ENCODE measurements around the gene TYK2. TPM values are rescaled to one million over a fixed set of nuclear protein-coding genes. Genes with fewer than 3 reads are reported as not detected.

Gene TYK2
- total and polyA plus RNA-seq, 9 of the 15 experiments (the other 6 are each of a cell fraction or from before 2014, with no cell fraction given): 15.0 to 182 (median 85.9) TPM

DNA sequence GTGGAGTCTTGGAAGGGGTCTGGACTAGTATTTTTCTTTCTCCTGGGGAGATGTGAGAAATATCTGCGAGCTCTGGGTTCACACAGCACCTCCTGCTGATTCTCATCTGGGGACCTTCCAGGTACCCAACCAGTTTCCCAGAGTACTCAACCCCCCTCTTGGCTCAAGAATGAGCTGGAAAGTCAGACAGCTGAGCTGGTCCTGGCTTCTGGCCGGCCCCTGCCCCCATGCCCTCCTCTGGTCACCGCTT, 37.8 kb upstream of the TYK2 start:
- Histone ChIP-seq H4K20me1 (replicated peaks; ENCODE audit: control insufficient read depth, insufficient read depth, low read length) (peaks cover 13% of the 10 kb centered on the region), H3K4me1 (replicated peaks in 1 of 2; ENCODE audit: control insufficient read depth in 2 of 2, insufficient read depth in 2 of 2, low read length in 2 of 2) (peaks cover 33 to 68% of the 10 kb centered on the region in 2 experiments; a peak in 4 of 5 replicates), H2AFZ (ENCODE audit: low read depth, low read length) (peak overlapping the region; percentile 80; the same call in 1 of the 2 replicates), H3K9me1 (ENCODE audit: control insufficient read depth, insufficient read depth, low read length) (no peaks in the 10 kb centered on the region), H3K4me2 (ENCODE audit: insufficient read depth, low read length) (peak overlapping the region; percentile 73), H3K27me3 (ENCODE audit: control insufficient read depth in 2 of 2, insufficient read depth in 2 of 2, low read length in 2 of 2) (no peaks in the 10 kb centered on the region), H3K27ac (ENCODE audit: extremely low read depth, low read depth, low read length) (peak overlapping the region; percentile 95), H3K9ac (ENCODE audit: insufficient read depth in 1 of 2, low read depth in 2 of 2, low read length in 2 of 2) (peak overlapping the region; percentile 66 to 92), H3K9me3 (replicated peaks; ENCODE audit: control insufficient read depth, insufficient read depth, low read depth, low read length) (peaks cover 4% of the 10 kb centered on the region), H3K36me3 (ENCODE audit: control insufficient read depth, insufficient read depth, low read length) (no peaks in the 10 kb centered on the region; the same call in 2 of the 3 replicates), H3K4me3 (peak overlapping the region; percentile 75), H3K79me2 (ENCODE audit: control insufficient read depth, insufficient read depth, low read length) (peaks cover 55% of the 10 kb centered on the region)
- ATAC-seq: no peak
- 5% methylated on average over 3 of the region's 3 CpGs for WGBS (ENCODE audit: insufficient coverage, low coverage, missing lambda C conversion rate)
- ChIA-PET CTCF (ENCODE audit: low intra/inter-chr PET ratio) (interaction anchor here (2.3 to 2.5 kb wide), 2 partner anchors 14 kb away, joined by 8 to 10 read pairs; no protein-coding TSS in a partner anchor), POLR2A (interaction anchor here (0.6 to 1.7 kb wide), 7 partner anchors 11 to 261 kb away, joined by 3 to 6 read pairs (median 4); partner anchors contain the start of genes ICAM1 and ICAM5)
- intact Hi-C loops (cut with micrococcal nuclease) (loop anchor here (2.0 kb wide), 1 partner anchor 15 kb away; no protein-coding TSS in a partner anchor), in situ Hi-C loops (cut with MboI) (no loop called here)
- peak; percentile 32 for FAIRE-seq
- BruUV-seq (replicated peaks): no TSS peak
- peak in 1 of 4 experiments; percentile 9 for DNase-seq (ENCODE audit: extremely low read depth in 1 of 4, low spot score in 3 of 4)
- TF ChIP-seq BCOR (IDR thresholded peaks at IDR 0.05) (no peak), ZEB2 (IDR thresholded peaks at IDR 0.05) (no peak), RBBP5 (IDR thresholded peaks at IDR 0.05; ENCODE audit: borderline replicate concordance, insufficient read depth, low read length, poor library complexity, severe bottlenecking) (no peak), SIN3B (IDR thresholded peaks at IDR 0.05; ENCODE audit: low read depth) (no peak), TCF7L2 (IDR thresholded peaks at IDR 0.05; ENCODE audit: low read depth, low read length) (0 out of 2 replicates have a peak, but pooled peaks have one; percentile 1), RBM15 (IDR thresholded peaks at IDR 0.05; ENCODE audit: insufficient read depth, low read length) (no peak), TRIM28 (IDR thresholded peaks at IDR 0.05) (no peak), ZNF263 (CRISPR knock-in tag; IDR thresholded peaks at IDR 0.05; ENCODE audit: borderline replicate concordance) (no peak), ZBTB7A (IDR thresholded peaks at IDR 0.05; ENCODE audit: borderline replicate concordance, control insufficient read depth, low read depth, low read length) (peak; percentile 26; the same call in 1 of the 2 replicates), CREB5 (CRISPR knock-in tag; IDR thresholded peaks at IDR 0.05) (no peak), CHCHD3 (CRISPR knock-in tag; IDR thresholded peaks at IDR 0.05) (no peak), GMEB1 (CRISPR knock-in tag; IDR thresholded peaks at IDR 0.05) (no peak), BMI1 (IDR thresholded peaks at IDR 0.05; ENCODE audit: low read length) (no peak), ZFPM2 (CRISPR knock-in tag; IDR thresholded peaks at IDR 0.05) (no peak), PRDM10 (IDR thresholded peaks at IDR 0.05; ENCODE audit: partially characterized antibody) (peak; percentile 93), LCOR (CRISPR knock-in tag; IDR thresholded peaks at IDR 0.05) (no peak), CBX5 (IDR thresholded peaks at IDR 0.05; ENCODE audit: borderline replicate concordance, low read depth) (no peak), PHTF2 (CRISPR knock-in tag; IDR thresholded peaks at IDR 0.05) (no peak)

Data from K562 (cell line).